GM15510 (cell line): ENCODE results near the gene TLR6.

Experiments used
- POLR2A ChIP-seq: IDR thresholded peaks from 3 replicates; pipeline ENCODE4 v1.6.1; 2011; ENCODE audit warnings: borderline replicate concordance; ENCODE audit not compliant: insufficient read length; ENCODE audit errors: extremely low read depth

Gene TLR6, protein sequence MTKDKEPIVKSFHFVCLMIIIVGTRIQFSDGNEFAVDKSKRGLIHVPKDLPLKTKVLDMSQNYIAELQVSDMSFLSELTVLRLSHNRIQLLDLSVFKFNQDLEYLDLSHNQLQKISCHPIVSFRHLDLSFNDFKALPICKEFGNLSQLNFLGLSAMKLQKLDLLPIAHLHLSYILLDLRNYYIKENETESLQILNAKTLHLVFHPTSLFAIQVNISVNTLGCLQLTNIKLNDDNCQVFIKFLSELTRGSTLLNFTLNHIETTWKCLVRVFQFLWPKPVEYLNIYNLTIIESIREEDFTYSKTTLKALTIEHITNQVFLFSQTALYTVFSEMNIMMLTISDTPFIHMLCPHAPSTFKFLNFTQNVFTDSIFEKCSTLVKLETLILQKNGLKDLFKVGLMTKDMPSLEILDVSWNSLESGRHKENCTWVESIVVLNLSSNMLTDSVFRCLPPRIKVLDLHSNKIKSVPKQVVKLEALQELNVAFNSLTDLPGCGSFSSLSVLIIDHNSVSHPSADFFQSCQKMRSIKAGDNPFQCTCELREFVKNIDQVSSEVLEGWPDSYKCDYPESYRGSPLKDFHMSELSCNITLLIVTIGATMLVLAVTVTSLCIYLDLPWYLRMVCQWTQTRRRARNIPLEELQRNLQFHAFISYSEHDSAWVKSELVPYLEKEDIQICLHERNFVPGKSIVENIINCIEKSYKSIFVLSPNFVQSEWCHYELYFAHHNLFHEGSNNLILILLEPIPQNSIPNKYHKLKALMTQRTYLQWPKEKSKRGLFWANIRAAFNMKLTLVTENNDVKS

DNA sequence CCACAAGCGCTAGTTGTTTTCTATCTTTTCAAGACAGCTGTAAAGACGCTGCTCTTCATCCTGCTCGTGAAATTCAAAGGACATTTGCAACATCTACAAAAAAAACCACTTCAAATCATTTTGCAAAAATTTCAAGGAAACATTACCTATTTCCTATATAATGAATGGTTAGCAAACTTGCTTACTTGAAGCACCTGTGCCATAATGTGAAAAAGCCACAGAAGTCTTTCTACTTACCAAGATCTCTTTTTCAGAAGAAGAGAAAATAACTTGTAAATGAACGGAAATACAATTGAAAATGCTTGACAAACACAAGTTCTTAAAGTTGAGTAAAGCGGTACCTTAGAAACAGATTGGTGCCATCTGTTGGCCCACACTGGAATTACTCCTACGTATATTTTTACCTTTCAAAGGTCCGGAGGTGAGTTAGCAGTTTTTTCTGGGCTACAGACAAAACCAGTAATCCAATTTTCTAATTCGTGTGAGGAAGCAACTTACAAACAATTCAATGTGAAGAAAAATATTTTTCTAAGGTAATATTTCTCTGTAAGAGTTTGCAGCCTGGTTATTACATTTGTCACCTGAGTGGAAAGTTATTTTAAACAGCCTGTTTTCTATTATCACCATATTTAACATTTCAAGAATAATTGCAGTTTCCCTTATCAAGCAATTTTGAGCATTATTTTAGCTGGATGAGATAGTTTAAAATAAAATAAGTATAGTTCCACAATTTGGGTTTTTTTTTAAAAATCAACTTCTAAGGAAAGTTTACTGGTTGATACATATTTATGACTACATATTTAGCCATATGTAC lies at the start of gene TLR6:
TSS of gene TLR6 (minus strand) at position 294 of the 814 bp plus-strand sequence. CDS start 27,344 bp downstream, outside the sequence.
- no peak for TF ChIP-seq POLR2A

DNA sequence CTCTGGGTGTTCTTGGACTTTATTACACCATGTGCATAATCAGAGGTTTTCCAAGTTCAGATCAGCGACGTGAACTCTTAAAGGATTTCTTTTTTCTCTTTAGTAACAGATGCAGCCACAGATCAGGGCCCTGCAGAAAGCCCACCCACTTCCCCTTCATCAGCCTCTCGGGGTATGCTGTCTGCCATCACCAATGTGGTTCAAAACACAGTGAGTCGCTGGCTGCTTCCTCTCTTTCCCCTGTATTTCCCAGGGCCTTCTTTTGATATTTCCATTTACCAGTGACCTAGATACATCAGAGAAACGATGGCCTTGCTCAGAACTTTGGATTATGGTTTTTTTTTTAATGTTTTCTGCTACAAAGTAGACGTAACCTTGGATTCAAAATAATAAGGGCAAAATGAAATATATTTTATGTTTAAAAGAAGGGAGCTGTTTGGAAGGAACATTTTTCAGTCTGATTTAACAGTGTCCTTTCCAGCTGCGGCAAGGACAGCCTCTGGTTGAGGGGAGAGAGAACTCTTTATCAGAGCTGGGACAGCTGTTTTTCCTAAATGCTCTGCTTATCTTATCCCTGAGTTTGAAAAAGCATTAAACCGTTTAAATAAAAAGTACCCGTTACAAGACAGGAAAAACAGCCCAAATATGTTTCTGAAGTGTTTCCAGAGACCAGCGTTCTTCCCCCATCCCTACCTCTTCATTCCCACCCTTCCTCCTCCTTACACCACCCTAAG lies 49.2 kb upstream of the TLR6 start:
- no peak for TF ChIP-seq POLR2A

DNA sequence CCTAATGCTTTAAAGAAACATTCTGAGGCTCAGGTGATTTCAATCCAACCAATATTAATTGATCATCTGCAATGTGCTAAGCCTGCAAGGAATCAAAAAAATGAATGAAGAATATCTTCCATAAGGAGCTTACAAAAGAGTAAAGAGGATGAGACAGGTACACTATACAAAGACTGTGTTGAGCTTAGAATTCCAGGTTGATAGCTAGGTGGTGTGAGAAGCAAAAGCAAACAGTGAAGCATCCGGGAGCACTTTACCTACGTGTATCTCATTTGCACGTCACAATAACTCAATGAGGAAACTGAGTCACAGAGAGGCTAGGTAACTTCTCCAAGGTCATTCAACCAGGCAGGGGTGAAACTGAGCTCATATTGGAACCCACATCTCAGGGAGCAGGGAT lies 48.1 kb upstream of the TLR6 start:
- no peak for TF ChIP-seq POLR2A

DNA sequence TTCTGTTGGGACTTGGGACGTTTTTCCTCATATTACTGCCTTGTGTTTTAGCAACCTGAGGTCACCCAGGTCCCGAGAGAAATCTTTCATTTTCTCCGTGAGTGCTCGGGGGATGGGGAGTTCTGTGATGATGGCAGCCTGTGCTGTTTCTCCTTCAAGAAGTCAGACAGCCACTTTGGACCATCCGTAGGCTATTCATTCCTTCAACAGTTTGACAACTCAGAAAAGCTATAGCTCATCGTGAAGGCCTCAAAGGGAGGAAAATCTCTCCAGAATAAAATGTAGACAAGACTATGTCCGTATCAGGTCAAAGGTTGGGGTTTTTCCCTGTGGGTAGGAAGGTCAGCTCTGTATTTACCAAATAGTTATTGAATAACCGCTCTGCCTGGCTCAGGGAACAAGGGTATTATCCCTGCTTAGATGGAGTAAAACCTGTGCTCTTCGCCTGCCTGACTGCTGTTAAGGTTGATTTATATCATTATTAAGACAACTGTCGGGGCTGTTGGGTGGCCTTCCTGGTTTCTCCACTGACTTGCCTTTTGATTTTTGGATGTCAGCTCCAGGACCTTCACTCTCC lies 47.6 kb upstream of the TLR6 start:
- no peak for TF ChIP-seq POLR2A

DNA sequence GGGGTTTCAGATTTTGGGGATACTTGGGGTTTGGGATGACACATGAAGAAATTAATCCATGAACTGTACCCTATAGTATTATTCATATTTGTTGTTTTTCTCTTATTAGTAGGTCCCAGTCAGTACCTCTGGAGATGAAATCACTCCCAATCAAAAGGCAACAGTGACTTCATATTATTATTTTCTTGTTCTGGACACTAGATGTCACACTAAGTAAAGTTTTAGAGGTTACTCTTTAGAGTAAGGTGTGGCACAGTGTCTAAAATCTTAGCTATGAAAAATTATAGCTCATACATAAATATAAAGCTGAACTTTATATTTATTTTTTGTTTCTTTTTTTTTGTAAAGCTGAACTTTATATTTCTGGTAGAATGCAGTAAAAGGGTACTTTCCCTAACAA lies 46.1 kb upstream of the TLR6 start:
- no peak for TF ChIP-seq POLR2A

DNA sequence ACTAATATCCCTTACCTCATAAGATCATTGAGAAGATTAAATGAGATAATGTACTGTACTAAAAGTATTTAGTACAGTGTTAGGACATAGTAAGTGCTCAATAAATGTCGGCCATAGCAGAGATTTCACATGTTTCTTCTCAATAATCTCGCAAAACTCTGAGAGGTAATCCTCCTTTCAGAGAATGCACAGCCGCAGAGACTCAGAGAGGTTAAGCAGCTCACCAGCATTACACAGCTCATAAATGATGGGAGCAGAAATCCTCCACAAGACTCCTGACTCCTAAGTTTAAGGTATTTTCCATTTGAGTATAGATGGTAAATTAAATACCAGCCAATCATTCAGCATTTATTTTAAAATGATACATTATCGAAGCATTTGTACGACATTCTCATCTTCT lies 45.6 kb upstream of the TLR6 start:
- TF ChIP-seq POLR2A: no peak

DNA sequence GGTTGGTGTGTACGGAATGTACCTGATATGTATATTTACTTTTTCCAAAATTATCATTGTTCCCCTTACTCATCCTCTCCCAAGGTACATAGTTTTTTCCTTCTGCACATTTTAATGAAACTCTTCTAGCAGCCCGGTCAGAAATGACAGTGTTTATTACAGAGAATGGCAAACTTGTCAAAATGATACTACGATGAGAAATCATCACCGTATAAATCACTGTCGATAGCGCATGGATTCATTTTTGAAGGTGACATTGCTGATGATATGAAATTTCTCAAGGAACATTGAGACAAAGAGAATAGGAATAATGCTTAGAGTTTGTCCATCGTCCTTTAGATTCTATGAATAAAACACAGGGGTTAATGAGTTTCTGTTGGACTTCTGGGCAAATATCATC lies 41.6 kb upstream of the TLR6 start:
- no peak for TF ChIP-seq POLR2A

DNA sequence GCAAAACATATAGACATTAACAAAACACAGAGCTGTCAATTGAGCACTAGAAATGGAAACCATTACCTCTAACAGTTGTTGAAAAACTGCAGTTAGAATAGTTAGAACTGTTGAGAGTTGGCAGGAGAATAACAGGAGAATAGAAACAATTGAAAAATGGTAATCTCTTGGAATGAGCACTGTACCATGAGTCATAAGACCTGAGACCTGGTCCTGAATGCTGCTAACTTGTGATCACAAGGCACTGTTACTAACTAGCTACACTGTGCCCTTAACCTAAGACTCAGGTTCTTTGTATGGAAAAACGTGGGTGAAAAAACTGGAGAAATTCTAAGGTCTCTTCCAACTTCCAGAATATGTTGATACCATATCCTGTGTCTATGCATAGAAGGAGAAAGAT lies 40.3 kb upstream of the TLR6 start:
- no peak for TF ChIP-seq POLR2A

DNA sequence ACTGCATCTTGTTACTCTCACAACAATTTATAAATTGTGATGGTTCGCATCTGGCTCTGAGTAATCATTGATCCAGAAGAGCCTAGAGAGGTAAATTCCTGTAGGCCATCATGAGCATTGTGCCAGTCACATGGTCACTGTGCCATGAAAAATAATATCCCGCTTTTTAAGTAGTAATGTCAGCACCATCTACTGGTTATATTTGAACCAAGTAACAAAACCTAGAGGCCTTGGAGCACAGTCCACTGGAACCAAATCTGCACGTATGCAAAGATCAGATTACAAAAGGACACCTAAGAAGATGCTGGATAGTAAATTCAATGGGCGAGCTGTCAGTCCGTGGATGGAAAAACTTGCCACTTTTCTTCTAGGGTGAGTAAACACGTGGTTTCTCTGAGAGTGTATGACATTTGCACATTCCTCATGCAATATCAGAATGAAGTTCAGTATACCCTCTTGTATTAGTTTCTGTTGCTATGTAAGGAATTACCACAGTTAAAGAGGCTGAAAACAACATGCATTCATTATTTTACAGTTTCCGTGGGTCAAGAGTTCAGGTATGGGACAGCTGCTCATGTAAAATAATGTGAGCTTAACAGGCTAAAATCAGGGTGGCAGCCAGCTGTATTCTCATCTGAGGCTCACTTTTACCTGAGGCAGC lies 37.8 kb upstream of the TLR6 start:
- no peak for TF ChIP-seq POLR2A

DNA sequence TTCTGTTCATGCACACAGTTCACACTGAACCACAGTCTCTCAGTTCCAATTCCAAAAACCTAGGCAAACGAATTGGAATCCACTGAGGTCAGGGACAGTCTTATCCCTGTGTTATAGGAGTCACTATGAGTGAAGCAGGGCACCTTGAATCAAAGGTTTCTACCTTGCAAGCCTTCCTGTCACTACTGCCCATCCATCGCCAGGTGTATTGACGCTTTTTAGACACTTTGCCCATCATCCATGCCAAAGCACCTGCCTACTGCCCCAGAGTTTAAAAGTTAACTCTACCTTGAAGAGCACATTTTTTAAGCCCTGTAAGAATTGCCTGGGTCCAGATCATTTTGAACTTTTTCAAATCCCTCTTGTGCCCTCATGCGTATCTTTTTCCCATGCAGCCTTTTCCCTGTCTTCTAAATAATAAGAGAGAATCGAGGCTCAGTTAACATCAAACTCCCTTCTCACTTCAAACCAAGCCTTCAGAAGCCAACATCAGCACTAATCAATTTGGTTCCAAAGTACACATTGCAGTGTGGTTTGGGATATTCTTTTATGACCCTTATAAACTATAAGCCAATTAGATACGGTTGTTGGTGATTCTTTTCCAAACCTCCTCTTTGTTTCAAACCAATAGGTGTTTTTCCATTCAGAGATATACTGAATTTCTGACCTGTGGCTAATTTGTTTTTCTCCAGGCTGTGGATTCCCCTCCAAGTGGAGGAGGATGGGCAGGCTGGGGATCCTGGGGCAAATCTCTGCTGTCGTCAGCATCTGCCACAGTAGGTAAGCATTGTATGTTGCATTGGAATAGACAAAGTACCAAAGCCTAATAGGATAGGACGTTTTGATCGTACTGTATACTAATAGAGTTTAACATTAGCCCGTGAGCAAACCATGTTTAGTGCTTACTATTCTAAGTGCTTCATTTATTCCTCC lies 34.7 kb upstream of the TLR6 start:
- no peak for TF ChIP-seq POLR2A

DNA sequence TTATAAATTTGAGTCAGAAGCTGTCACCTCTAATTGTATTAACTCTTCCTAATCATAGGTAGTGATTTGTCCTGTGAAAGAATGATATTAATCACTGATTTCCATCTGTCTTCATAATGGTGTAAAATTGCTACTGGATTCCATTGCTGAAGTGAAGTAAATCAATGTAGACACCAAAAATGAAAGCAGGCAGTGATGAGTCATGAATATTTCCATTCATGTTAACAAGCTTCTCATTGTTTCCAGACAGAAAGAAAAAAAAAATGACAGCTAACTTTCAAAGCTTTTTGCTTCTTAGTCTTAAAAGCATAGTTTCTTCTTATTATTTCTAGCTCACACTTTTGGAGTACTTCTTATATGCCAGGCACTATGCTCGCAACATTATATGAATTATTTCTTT lies 32.5 kb upstream of the TLR6 start:
- no peak for TF ChIP-seq POLR2A

DNA sequence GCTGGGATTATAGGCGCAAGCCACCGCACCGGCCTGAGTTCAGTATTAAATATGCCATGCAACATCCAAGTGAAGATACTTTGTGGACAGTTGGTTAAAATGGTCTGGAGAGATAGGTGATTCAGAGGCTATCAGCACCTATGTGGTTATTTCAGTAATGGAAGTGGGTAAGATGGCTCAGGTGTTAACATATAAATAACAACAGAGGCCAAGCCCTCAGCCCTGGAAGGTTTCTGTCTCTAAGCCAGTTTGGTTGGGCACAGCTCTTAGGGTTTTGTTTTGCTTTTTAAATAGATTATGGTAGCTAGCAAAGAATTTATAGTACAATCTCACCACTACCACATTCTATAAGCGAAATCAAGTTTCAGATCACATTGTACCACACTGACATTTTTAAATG lies 27.6 kb upstream of the TLR6 start:
- TF ChIP-seq POLR2A: no peak
